Tibial nerve (tissue), 4 donors: ENCODE results near the gene IQCM. TPM values are rescaled to one million over a fixed set of nuclear protein-coding genes. Genes with fewer than 3 reads are reported as not detected.

ENCODE experiments used
- DNase-seq, 2 donors: peaks; one replicate each; pipeline ENCODE4 v3.0.0-alpha.2; 2019; ENCODE audit warnings: low spot score in 2 of 2
- H3K27ac ChIP-seq, 4 donors: fragments of 200-600 bp; sonication (generic) in 3 of 4; one replicate each; pipeline ENCODE4 v1.5.1; 2017 to 2019; ENCODE audit warnings: mild to moderate bottlenecking in 1 of 4
- H3K27me3 ChIP-seq, 2 donors: fragments of 200-600 bp; sonication (generic) in 1 of 2; one replicate each; pipeline versions ENCODE4 v1.5.1 to v1.6.0; 2017 to 2019
- H3K36me3 ChIP-seq, 3 donors: fragments of 200-600 bp; sonication (generic); one replicate each; pipeline ENCODE4 v1.5.1; 2018 to 2019
- H3K4me1 ChIP-seq, 4 donors: fragments of 200-600 bp; sonication (generic) in 3 of 4; one replicate each; pipeline ENCODE4 v1.5.1; 2017 to 2019
- H3K4me3 ChIP-seq, 4 donors: fragments of 200-600 bp; sonication (generic) in 3 of 4; one replicate each; pipeline ENCODE4 v1.5.1; 2017 to 2019; ENCODE audit warnings: mild to moderate bottlenecking in 1 of 4, moderate library complexity in 1 of 4
- H3K9me3 ChIP-seq, 4 donors: fragments of 200-600 bp; sonication (generic) in 3 of 4; one replicate each; pipeline ENCODE4 v1.5.1; 2017 to 2019
- CTCF ChIP-seq, 5 experiments: fragments of 200-600 bp in 3 of 5; fragments of 450-650 bp in 2 of 5; sonication (generic) in 3 of 5; IDR thresholded peaks; one replicate each; pipeline ENCODE4 v1.5.1; 2016 to 2019; ENCODE audit warnings: antibody characterized with exemption in 5 of 5, mild to moderate bottlenecking in 3 of 5, moderate library complexity in 2 of 5
- EP300 ChIP-seq, 2 donors: sonication (generic); formaldehyde crosslinking; IDR thresholded peaks; one replicate each; pipeline ENCODE4 v1.6.1; 2017; ENCODE audit warnings: antibody characterized with exemption in 2 of 2, mild to moderate bottlenecking in 1 of 2
- POLR2A ChIP-seq, 2 donors: fragments of 450-650 bp; IDR thresholded peaks; one replicate each; pipeline ENCODE4 v1.6.1; 2017; ENCODE audit warnings: antibody characterized with exemption in 2 of 2, mild to moderate bottlenecking in 2 of 2, moderate library complexity in 2 of 2
- WGBS, 2 donors: methylation state at CpG; one replicate each; pipeline ENCODE4 v1.1.5; 2018; 5-methylcytosine and 5-hydroxymethylcytosine counted together
- total RNA-seq, 4 donors: library from RNA; depleted of rRNA; stranded (reverse); fragments of >200 nt; gene quantifications; one replicate each; pipeline ENCODE4 v1.1.0, GENCODE V29; 2016

Gene IQCM
- total RNA-seq, 4 donors from 2014 or later: not detected

GRCh38 chr4:149701435-149702156, 114.0 kb downstream of the IQCM start:
- Histone ChIP-seq H3K36me3 (no peaks in the 10 kb centered on the region), H3K27me3 (no peaks in the 10 kb centered on the region), H3K9me3 (peaks cover 0 to 4% (median 0%) of the 10 kb centered on the region in 4 donors), H3K4me1 (no peaks in the 10 kb centered on the region), H3K4me3 (no peak overlapping the region), H3K27ac (no peak overlapping the region)
- TF ChIP-seq POLR2A (IDR thresholded peaks at IDR 0.05) (no peak), CTCF (IDR thresholded peaks at IDR 0.05) (no peak), EP300 (IDR thresholded peaks at IDR 0.05) (no peak)
- DNase-seq: no peak
- 86 to 89% methylated on average over 2 of the region's 2 CpGs for WGBS, 2 donors

GRCh38 chr4:149700272-149700671, 115.4 kb downstream of the IQCM start:
- DNase-seq: no peak
- TF ChIP-seq CTCF (IDR thresholded peaks at IDR 0.05) (no peak), POLR2A (IDR thresholded peaks at IDR 0.05) (no peak), EP300 (IDR thresholded peaks at IDR 0.05) (no peak)
- Histone ChIP-seq H3K4me3 (no peak overlapping the region), H3K27me3 (no peaks in the 10 kb centered on the region), H3K4me1 (no peaks in the 10 kb centered on the region), H3K27ac (no peak overlapping the region), H3K9me3 (peaks cover 0 to 4% (median 0%) of the 10 kb centered on the region in 4 donors), H3K36me3 (no peaks in the 10 kb centered on the region)
- 84 to 91% methylated on average over 3 of the region's 3 CpGs for WGBS, 2 donors

- TF ChIP-seq CTCF (IDR thresholded peaks at IDR 0.05) (no peak), EP300 (IDR thresholded peaks at IDR 0.05) (no peak), POLR2A (IDR thresholded peaks at IDR 0.05) (no peak)
- Histone ChIP-seq H3K9me3 (peaks cover 0 to 4% (median 0%) of the 10 kb centered on the region in 4 donors), H3K27ac (no peak overlapping the region), H3K4me1 (no peaks in the 10 kb centered on the region), H3K27me3 (no peaks in the 10 kb centered on the region), H3K36me3 (no peaks in the 10 kb centered on the region), H3K4me3 (no peak overlapping the region)
- 88 to 90% methylated on average over 2 of the region's 2 CpGs for WGBS, 2 donors
- no peak for DNase-seq
Observed at GRCh38 chr4:149699642-149700041, 116.0 kb downstream of the IQCM start.

- no peak overlapping the region for H3K4me3 ChIP-seq
- H3K27ac ChIP-seq: no peak overlapping the region
- H3K36me3 ChIP-seq: no peaks in the 10 kb centered on the region
- TF ChIP-seq POLR2A (IDR thresholded peaks at IDR 0.05) (no peak), CTCF (IDR thresholded peaks at IDR 0.05) (no peak), EP300 (IDR thresholded peaks at IDR 0.05) (no peak)
- DNase-seq: no peak
- H3K27me3 ChIP-seq: no peaks in the 10 kb centered on the region
- WGBS, 2 donors: 79 to 88% methylated on average over 3 of the region's 3 CpGs
- no peaks in the 10 kb centered on the region for H3K4me1 ChIP-seq
- H3K9me3 ChIP-seq: peaks cover 0 to 3% (median 0%) of the 10 kb centered on the region in 4 donors
Observed at GRCh38 chr4:149690726-149691125, 124.9 kb downstream of the IQCM start.

GRCh38 chr4:149684516-149684915, 131.1 kb downstream of the IQCM start:
- WGBS, 2 donors: 65 to 71% methylated on average over 2 of the region's 2 CpGs
- Histone ChIP-seq H3K27me3 (no peaks in the 10 kb centered on the region), H3K27ac (no peak overlapping the region), H3K36me3 (no peaks in the 10 kb centered on the region), H3K9me3 (peaks cover 0 to 3% (median 0%) of the 10 kb centered on the region in 4 donors), H3K4me3 (no peak overlapping the region), H3K4me1 (no peaks in the 10 kb centered on the region)
- no peak for TF ChIP-seq POLR2A (IDR thresholded peaks at IDR 0.05)
- no peak for TF ChIP-seq EP300 (IDR thresholded peaks at IDR 0.05)
- no peak for TF ChIP-seq CTCF (IDR thresholded peaks at IDR 0.05)
- no peak for DNase-seq
